OCI-LY1 (cell line): ENCODE results near the gene PLSCR2.
"Not testable (repeated sequence)": the region's sequence is repeated elsewhere in the genome, so short reads cannot be mapped to it uniquely, and the experiment has no call there.

Source experiments
- CTCF ChIP-seq: fragments of 200-600 bp; sonication (generic), shearing (Covaris generic); IDR thresholded peaks from 2 replicates; pipeline ENCODE4 v1.5.1; 2017; ENCODE audit warnings: mild to moderate bottlenecking, antibody characterized with exemption, low read length, moderate library complexity, mixed read lengths
- EZH2 ChIP-seq: fragments of 200-600 bp; sonication (generic), shearing (Covaris generic); IDR thresholded peaks from 2 replicates; pipeline ENCODE4 v1.8.0; 2017; ENCODE audit warnings: borderline replicate concordance, mixed run types, mild to moderate bottlenecking, antibody characterized with exemption, low read length, moderate library complexity, mixed read lengths

GRCh38 chr3:146440310-146440709 is 29.1 kb downstream of the PLSCR2 start:
- TF ChIP-seq CTCF, EZH2: not testable (repeated sequence)
